HEK293 (cell line): ENCODE results near the gene CIAO2B.

Experiments
- CTCF ChIA-PET: fragments of 350-600 bp; formaldehyde crosslinking; extraction: SDS; loops from one replicate; lab custom pipeline; 2021; ENCODE audit warnings: antibody characterized with exemption; lab: Yijun Ruan, JAX
- POLR2A ChIA-PET: fragments of 300-600 bp; formaldehyde crosslinking; extraction: SDS; loops from one replicate; lab custom pipeline; 2020; ENCODE audit warnings: antibody characterized with exemption, inconsistent platforms; lab: Yijun Ruan, JAX
- H3K27ac ChIP-seq: fragments of 200-500 bp; sonication (Bioruptor generic); 2 replicates; pipeline ENCODE4 v1.5.1; 2014; ENCODE audit warnings: low read depth, low read length, control low read depth, inconsistent platforms; ENCODE audit errors: extremely low read depth
- H3K36me3 ChIP-seq, 2 experiments: fragments of 200-500 bp in 1 of 2; sonication (Bioruptor generic) in 1 of 2; 1 replicate in 1 of 2; 2 replicates in 1 of 2; pipeline ENCODE4 v1.5.1; 2014 to 2017; ENCODE audit warnings: inconsistent platforms in 2 of 2, low read length in 2 of 2; ENCODE audit not compliant: control insufficient read depth in 2 of 2, insufficient read depth in 1 of 2
- H3K4me1 ChIP-seq: fragments of 200-500 bp; sonication (Bioruptor generic); 2 replicates; pipeline ENCODE4 v1.5.1; 2014; ENCODE audit warnings: mild to moderate bottlenecking, low read length, inconsistent platforms; ENCODE audit not compliant: control insufficient read depth, insufficient read depth
- H3K4me3 ChIP-seq: 2 replicates; pipeline ENCODE4 v1.5.1; 2011; ENCODE audit warnings: low read depth, mild to moderate bottlenecking, control low read depth, low read length, moderate library complexity
- H3K9me3 ChIP-seq: fragments of 200-500 bp; sonication (Bioruptor generic); 2 replicates; pipeline ENCODE4 v1.5.1; 2014; ENCODE audit warnings: low read depth, low read length, inconsistent platforms; ENCODE audit not compliant: control insufficient read depth, insufficient read depth
- GLI2 ChIP-seq: fragments of 450-650 bp; formaldehyde crosslinking; IDR thresholded peaks from 2 replicates; pipeline ENCODE4; 2017; ENCODE audit warnings: missing biosample characterization, missing genetic modification characterization, low read depth, borderline replicate concordance
- PRDM1 ChIP-seq: fragments of 450-650 bp; formaldehyde crosslinking; IDR thresholded peaks from 2 replicates; pipeline ENCODE4; 2016; ENCODE audit warnings: missing biosample characterization, missing genetic modification characterization
- SCRT1 ChIP-seq: fragments of 450-650 bp; formaldehyde crosslinking; IDR thresholded peaks from 2 replicates; pipeline ENCODE4 v1.5.1; 2016; ENCODE audit warnings: missing biosample characterization, missing genetic modification characterization, borderline replicate concordance
- SETDB1 ChIP-seq: IDR thresholded peaks from one replicate; pipeline ENCODE4 v1.6.1; 2017; ENCODE audit warnings: mild to moderate bottlenecking, low read length, moderate library complexity, mixed read lengths; ENCODE audit not compliant: insufficient read length
- SP3 ChIP-seq: fragments of 450-650 bp; formaldehyde crosslinking; IDR thresholded peaks from 2 replicates; pipeline ENCODE4 v1.5.1; 2016; ENCODE audit warnings: missing biosample characterization, missing genetic modification characterization
- ZBTB1 ChIP-seq: fragments of 450-650 bp; formaldehyde crosslinking; IDR thresholded peaks from 2 replicates; pipeline ENCODE4 v1.5.1; 2016; ENCODE audit warnings: missing biosample characterization, missing genetic modification characterization
- ZBTB8A ChIP-seq: fragments of 450-650 bp; formaldehyde crosslinking; IDR thresholded peaks from 2 replicates; pipeline ENCODE4 v1.5.1; 2016; ENCODE audit warnings: missing biosample characterization, missing genetic modification characterization
- ZFP69B ChIP-seq: fragments of 450-650 bp; formaldehyde crosslinking; IDR thresholded peaks from 2 replicates; pipeline ENCODE4 v1.5.1; 2016; ENCODE audit warnings: missing biosample characterization, missing genetic modification characterization
- ZNF19 ChIP-seq: fragments of 450-650 bp; formaldehyde crosslinking; IDR thresholded peaks from 2 replicates; pipeline ENCODE4; 2016; ENCODE audit warnings: missing biosample characterization, missing genetic modification characterization, low read depth
- ZNF274 ChIP-seq, 2 experiments: fragments of 200-500 bp in 1 of 2; fragments of 450-650 bp in 1 of 2; sonication (Bioruptor generic) in 1 of 2; formaldehyde crosslinking in 1 of 2; IDR thresholded peaks; 2 replicates each; pipeline versions ENCODE4 v1.5.1 to v1.6.1; 2014 to 2016; ENCODE audit warnings: borderline replicate concordance in 1 of 2, inconsistent platforms in 1 of 2, low read length in 1 of 2, missing biosample characterization in 1 of 2, missing genetic modification characterization in 1 of 2
- ZNF366 ChIP-seq: fragments of 450-650 bp; formaldehyde crosslinking; conservative IDR thresholded peaks from 2 replicates; pipeline ENCODE4 v1.5.1; 2016; ENCODE audit warnings: missing biosample characterization, missing genetic modification characterization
- ZNF404 ChIP-seq: fragments of 450-650 bp; formaldehyde crosslinking; IDR thresholded peaks from 2 replicates; pipeline ENCODE4 v1.5.1; 2017; ENCODE audit warnings: missing biosample characterization, missing genetic modification characterization
- ZNF433 ChIP-seq: fragments of 450-650 bp; formaldehyde crosslinking; IDR thresholded peaks from 2 replicates; pipeline ENCODE4 v1.5.1; 2016; ENCODE audit warnings: missing biosample characterization, missing genetic modification characterization, low read depth
- ZNF521 ChIP-seq: fragments of 450-650 bp; formaldehyde crosslinking; IDR thresholded peaks from 2 replicates; pipeline ENCODE4 v1.5.1; 2017; ENCODE audit warnings: missing biosample characterization, mild to moderate bottlenecking, missing genetic modification characterization
- ZNF571 ChIP-seq: fragments of 450-650 bp; formaldehyde crosslinking; IDR thresholded peaks from 2 replicates; pipeline ENCODE4 v1.5.0; 2017; ENCODE audit warnings: missing biosample characterization, missing genetic modification characterization
- ZNF596 ChIP-seq: fragments of 450-650 bp; IDR thresholded peaks from 2 replicates; pipeline ENCODE4 v1.5.0; 2018; ENCODE audit warnings: missing biosample characterization, mild to moderate bottlenecking, missing genetic modification characterization, moderate library complexity
- ZNF660 ChIP-seq: fragments of 450-650 bp; IDR thresholded peaks from 2 replicates; pipeline ENCODE4 v1.5.1; 2018; ENCODE audit warnings: missing biosample characterization, mild to moderate bottlenecking, missing genetic modification characterization
- ZNF664 ChIP-seq: fragments of 450-650 bp; formaldehyde crosslinking; IDR thresholded peaks from 2 replicates; pipeline ENCODE4 v1.5.1; 2016; ENCODE audit warnings: missing biosample characterization, missing genetic modification characterization
- ZNF677 ChIP-seq: fragments of 450-650 bp; IDR thresholded peaks from 2 replicates; pipeline ENCODE4 v1.5.0; 2018; ENCODE audit warnings: missing biosample characterization, mild to moderate bottlenecking, missing genetic modification characterization, moderate library complexity
- ZSCAN30 ChIP-seq: fragments of 450-650 bp; IDR thresholded peaks from 2 replicates; pipeline ENCODE4 v1.5.1; 2018; ENCODE audit warnings: missing biosample characterization, mild to moderate bottlenecking, missing genetic modification characterization, moderate library complexity
- TF ChIP-seq, protein P1 (sequence below): fragments of 450-650 bp; formaldehyde crosslinking; IDR thresholded peaks from 2 replicates; pipeline ENCODE4 v1.5.1; 2016; ENCODE audit warnings: missing biosample characterization, missing genetic modification characterization
- TF ChIP-seq, protein P2 (sequence below): fragments of 450-650 bp; formaldehyde crosslinking; conservative IDR thresholded peaks from 2 replicates; pipeline ENCODE4 v1.5.1; 2016; ENCODE audit warnings: low read depth, missing biosample characterization, missing genetic modification characterization
- TF ChIP-seq, protein P3 (sequence below): fragments of 450-650 bp; formaldehyde crosslinking; conservative IDR thresholded peaks from 2 replicates; pipeline ENCODE4 v1.5.1; 2016; ENCODE audit warnings: low read depth, missing biosample characterization, missing genetic modification characterization

Gene CIAO2B

DNA sequence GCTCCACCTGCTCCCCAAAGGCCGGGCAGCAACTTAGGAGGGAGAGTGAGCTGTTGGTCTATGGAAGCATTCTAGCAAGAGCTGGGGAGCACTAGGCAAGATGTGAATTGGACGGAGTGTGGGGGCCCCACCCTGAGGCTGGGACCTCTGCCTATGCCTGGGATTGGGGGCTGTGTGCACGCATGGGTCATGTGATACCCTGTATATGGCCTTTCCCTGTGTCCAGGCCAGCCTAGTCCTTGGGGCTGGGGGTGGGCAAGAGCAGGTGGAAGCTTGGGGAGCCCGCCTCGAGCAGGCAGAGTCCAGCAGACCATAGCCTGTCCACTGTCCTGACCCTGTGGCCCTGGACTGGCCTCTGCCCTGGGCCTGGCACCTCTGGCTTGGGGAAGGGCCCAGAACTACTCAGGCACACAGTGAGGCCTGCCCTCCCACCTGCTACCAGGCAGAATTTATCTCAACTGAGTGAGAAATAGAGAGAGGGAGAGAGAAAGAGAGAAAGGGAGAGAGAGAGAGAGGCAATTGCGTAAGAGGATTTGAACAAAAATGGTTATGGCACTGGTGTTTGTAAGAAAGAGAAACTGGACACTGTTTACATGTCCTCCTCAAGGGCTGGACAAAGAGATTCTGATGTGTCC, 34.8 kb downstream of the CIAO2B start:
- CTCF ChIA-PET: interaction anchor here (0.5 to 17.9 kb wide), 5 partner anchors 8 to 47 kb away, joined by 3 to 268 read pairs (median 3); partner anchors contain the start of genes CDH16 and RRAD
- no peaks in the 10 kb centered on the region for H3K9me3 ChIP-seq
- no peak overlapping the region for H3K4me3 ChIP-seq
- H3K36me3 ChIP-seq: no peaks in the 10 kb centered on the region
- peak overlapping the region; percentile 20; the same call in 1 of the 2 replicates for H3K27ac ChIP-seq
- TF ChIP-seq PRDM1 (tag by site-specific recombination) (peak; percentile 95), ZNF19 (tag by site-specific recombination) (no peak), SP3 (no peak), ZNF596 (tag by site-specific recombination) (peak; percentile 89), ZNF366 (tag by site-specific recombination) (peak; percentile 89)
- POLR2A ChIA-PET: interaction anchor here (1.3 to 2.0 kb wide), 3 partner anchors 18 to 44 kb away, joined by 5 to 8 read pairs (median 8); partner anchors contain the start of genes CIAO2B and PDP2
- peaks cover 8% of the 10 kb centered on the region; the same call in 1 of the 2 replicates for H3K4me1 ChIP-seq

DNA sequence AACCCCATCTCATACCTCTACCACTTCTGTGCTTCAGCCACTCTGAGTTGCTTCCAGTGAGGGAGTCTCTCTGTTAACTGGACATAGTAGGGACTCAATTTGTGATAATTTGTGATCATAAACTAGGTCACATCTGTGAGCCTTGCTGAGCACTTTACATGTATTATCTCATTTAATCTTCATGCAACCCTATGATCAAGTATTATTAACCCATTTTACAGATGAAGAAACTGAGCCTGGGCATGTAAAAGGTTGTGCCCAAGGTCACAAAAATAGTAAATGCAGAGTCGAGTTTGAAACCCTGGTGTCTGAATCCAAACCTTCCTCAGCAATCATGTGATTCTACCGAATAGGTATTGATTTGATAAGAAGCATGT, 35.3 kb downstream of the CIAO2B start:
- ChIA-PET POLR2A (no interaction called here), CTCF (interaction anchor here (2.4 to 17.9 kb wide), 2 partner anchors 23 to 55 kb away, joined by 9 to 268 read pairs; partner anchors contain the start of genes CDH16 and RRAD)
- Histone ChIP-seq H3K36me3 (no peaks in the 10 kb centered on the region), H3K27ac (no peak overlapping the region), H3K9me3 (no peaks in the 10 kb centered on the region), H3K4me3 (no peak overlapping the region), H3K4me1 (peaks cover 8% of the 10 kb centered on the region; the same call in 1 of the 2 replicates)
- no peak for TF ChIP-seq GLI2 (tag by site-specific recombination)
- no peak for TF ChIP-seq ZNF660 (tag by site-specific recombination)
- no peak for TF ChIP-seq ZNF571 (tag by site-specific recombination)
- no peak for TF ChIP-seq ZBTB8A
- TF ChIP-seq SETDB1: no peak
- TF ChIP-seq, protein P1, sequence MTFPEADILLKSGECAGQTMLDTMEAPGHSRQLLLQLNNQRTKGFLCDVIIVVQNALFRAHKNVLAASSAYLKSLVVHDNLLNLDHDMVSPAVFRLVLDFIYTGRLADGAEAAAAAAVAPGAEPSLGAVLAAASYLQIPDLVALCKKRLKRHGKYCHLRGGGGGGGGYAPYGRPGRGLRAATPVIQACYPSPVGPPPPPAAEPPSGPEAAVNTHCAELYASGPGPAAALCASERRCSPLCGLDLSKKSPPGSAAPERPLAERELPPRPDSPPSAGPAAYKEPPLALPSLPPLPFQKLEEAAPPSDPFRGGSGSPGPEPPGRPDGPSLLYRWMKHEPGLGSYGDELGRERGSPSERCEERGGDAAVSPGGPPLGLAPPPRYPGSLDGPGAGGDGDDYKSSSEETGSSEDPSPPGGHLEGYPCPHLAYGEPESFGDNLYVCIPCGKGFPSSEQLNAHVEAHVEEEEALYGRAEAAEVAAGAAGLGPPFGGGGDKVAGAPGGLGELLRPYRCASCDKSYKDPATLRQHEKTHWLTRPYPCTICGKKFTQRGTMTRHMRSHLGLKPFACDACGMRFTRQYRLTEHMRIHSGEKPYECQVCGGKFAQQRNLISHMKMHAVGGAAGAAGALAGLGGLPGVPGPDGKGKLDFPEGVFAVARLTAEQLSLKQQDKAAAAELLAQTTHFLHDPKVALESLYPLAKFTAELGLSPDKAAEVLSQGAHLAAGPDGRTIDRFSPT (tag by site-specific recombination): no peak
- no peak for TF ChIP-seq ZFP69B (tag by site-specific recombination)
- TF ChIP-seq ZNF433 (tag by site-specific recombination): no peak
- no peak for TF ChIP-seq SP3
- no peak for TF ChIP-seq ZNF404 (tag by site-specific recombination)
- TF ChIP-seq ZNF521 (tag by site-specific recombination): no peak
- TF ChIP-seq, protein P2, sequence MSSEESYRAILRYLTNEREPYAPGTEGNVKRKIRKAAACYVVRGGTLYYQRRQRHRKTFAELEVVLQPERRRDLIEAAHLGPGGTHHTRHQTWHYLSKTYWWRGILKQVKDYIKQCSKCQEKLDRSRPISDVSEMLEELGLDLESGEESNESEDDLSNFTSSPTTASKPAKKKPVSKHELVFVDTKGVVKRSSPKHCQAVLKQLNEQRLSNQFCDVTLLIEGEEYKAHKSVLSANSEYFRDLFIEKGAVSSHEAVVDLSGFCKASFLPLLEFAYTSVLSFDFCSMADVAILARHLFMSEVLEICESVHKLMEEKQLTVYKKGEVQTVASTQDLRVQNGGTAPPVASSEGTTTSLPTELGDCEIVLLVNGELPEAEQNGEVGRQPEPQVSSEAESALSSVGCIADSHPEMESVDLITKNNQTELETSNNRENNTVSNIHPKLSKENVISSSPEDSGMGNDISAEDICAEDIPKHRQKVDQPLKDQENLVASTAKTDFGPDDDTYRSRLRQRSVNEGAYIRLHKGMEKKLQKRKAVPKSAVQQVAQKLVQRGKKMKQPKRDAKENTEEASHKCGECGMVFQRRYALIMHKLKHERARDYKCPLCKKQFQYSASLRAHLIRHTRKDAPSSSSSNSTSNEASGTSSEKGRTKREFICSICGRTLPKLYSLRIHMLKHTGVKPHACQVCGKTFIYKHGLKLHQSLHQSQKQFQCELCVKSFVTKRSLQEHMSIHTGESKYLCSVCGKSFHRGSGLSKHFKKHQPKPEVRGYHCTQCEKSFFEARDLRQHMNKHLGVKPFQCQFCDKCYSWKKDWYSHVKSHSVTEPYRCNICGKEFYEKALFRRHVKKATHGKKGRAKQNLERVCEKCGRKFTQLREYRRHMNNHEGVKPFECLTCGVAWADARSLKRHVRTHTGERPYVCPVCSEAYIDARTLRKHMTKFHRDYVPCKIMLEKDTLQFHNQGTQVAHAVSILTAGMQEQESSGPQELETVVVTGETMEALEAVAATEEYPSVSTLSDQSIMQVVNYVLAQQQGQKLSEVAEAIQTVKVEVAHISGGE (tag by site-specific recombination): no peak
- TF ChIP-seq, protein P3, sequence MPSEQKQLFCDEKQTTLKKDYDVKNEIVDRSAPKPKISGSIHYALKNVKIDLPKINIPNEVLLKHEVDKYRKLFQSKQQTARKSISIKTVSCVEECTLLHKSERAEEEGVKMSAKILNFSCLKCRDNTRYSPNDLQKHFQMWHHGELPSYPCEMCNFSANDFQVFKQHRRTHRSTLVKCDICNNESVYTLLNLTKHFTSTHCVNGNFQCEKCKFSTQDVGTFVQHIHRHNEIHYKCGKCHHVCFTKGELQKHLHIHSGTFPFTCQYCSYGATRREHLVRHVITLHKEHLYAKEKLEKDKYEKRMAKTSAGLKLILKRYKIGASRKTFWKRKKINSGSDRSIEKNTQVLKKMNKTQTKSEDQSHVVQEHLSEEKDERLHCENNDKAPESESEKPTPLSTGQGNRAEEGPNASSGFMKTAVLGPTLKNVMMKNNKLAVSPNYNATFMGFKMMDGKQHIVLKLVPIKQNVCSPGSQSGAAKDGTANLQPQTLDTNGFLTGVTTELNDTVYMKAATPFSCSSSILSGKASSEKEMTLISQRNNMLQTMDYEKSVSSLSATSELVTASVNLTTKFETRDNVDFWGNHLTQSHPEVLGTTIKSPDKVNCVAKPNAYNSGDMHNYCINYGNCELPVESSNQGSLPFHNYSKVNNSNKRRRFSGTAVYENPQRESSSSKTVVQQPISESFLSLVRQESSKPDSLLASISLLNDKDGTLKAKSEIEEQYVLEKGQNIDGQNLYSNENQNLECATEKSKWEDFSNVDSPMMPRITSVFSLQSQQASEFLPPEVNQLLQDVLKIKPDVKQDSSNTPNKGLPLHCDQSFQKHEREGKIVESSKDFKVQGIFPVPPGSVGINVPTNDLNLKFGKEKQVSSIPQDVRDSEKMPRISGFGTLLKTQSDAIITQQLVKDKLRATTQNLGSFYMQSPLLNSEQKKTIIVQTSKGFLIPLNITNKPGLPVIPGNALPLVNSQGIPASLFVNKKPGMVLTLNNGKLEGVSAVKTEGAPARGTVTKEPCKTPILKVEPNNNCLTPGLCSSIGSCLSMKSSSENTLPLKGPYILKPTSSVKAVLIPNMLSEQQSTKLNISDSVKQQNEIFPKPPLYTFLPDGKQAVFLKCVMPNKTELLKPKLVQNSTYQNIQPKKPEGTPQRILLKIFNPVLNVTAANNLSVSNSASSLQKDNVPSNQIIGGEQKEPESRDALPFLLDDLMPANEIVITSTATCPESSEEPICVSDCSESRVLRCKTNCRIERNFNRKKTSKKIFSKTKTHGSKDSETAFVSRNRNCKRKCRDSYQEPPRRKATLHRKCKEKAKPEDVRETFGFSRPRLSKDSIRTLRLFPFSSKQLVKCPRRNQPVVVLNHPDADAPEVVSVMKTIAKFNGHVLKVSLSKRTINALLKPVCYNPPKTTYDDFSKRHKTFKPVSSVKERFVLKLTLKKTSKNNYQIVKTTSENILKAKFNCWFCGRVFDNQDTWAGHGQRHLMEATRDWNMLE: no peak
- no peak for TF ChIP-seq ZBTB1 (tag by site-specific recombination)
- TF ChIP-seq ZNF677 (tag by site-specific recombination): no peak
- no peak for TF ChIP-seq ZNF274 (IDR thresholded peaks at IDR 0.05; ENCODE audit: low read length)
- no peak for TF ChIP-seq ZNF274 (tag by site-specific recombination; IDR thresholded peaks at IDR 0.05; ENCODE audit: borderline replicate concordance)
- TF ChIP-seq ZSCAN30 (tag by site-specific recombination): peak; percentile 56; the same call in 1 of the 2 replicates
- peak; percentile 96 for TF ChIP-seq ZNF664 (tag by site-specific recombination)
- TF ChIP-seq SCRT1: no peak
